Psoas muscle (tissue), 8 donors: ENCODE results near the gene PSG2. TPM values are rescaled to one million over a fixed set of nuclear protein-coding genes. Genes with fewer than 3 reads are reported as not detected.
"Not testable (repeated sequence)": the region's sequence is repeated elsewhere in the genome, so short reads cannot be mapped to it uniquely, and the experiment has no call there.

ENCODE experiments used
- ATAC-seq, 4 donors: fragments of 200-7000 bp; cut with Tn5 transposase; one replicate each; pipeline ENCODE4 v1.9.1; 2020; ENCODE audit warnings: moderate library complexity in 3 of 4, mild to moderate bottlenecking in 2 of 4
- DNase-seq, 2 donors: peaks; one replicate each; pipeline ENCODE4 v3.0.0-alpha.2; 2020
- H3K27ac ChIP-seq: fragments of 200-600 bp; one replicate; pipeline ENCODE4 v1.8.0; 2022
- H3K27me3 ChIP-seq, 3 donors: fragments of 200-600 bp in 1 of 3; one replicate each; pipeline versions ENCODE4 v1.6.1 to v1.8.0; 2013 to 2022; ENCODE audit warnings: low read length in 2 of 3, mild to moderate bottlenecking in 2 of 3, moderate library complexity in 1 of 3; ENCODE audit not compliant: insufficient read depth in 3 of 3
- H3K36me3 ChIP-seq, 2 donors: fragments of 200-600 bp in 1 of 2; one replicate each; pipeline versions ENCODE4 v1.6.1 to v1.8.0; 2013 to 2022; ENCODE audit warnings: low read depth in 1 of 2, mild to moderate bottlenecking in 1 of 2, moderate library complexity in 1 of 2; ENCODE audit not compliant: insufficient read depth in 1 of 2
- H3K4me1 ChIP-seq: fragments of 200-600 bp; one replicate; pipeline ENCODE4 v1.8.0; 2022
- H3K4me3 ChIP-seq: fragments of 200-600 bp; one replicate; pipeline ENCODE4 v1.8.0; 2022; ENCODE audit warnings: mild to moderate bottlenecking
- H3K9me3 ChIP-seq: fragments of 200-600 bp; one replicate; pipeline ENCODE4 v1.8.0; 2022
- CTCF ChIP-seq: fragments of 200-600 bp; IDR thresholded peaks from one replicate; pipeline ENCODE4 v1.8.0; 2022; ENCODE audit warnings: antibody characterized with exemption
- WGBS, 3 donors: extraction: QIAGEN DNeasy Blood & Tissue Kit; methylation state at CpG; one replicate each; pipeline versions ENCODE4 v1.1.6 to v1.1.7; 2013; 5-methylcytosine and 5-hydroxymethylcytosine counted together
- intact Hi-C, 2 donors: fragments of 100-400 bp; cut with DNase I; formaldehyde crosslinking; loops; one replicate each; pipeline versions ENCODE4 v1.11.0 to v1.14.2; 2022
- polyA plus RNA-seq, 3 donors: library from polyadenylated mRNA; stranded (reverse); fragments of 200-250 nt; gene quantifications; one replicate each; pipeline ENCODE4 v1.2.3, GENCODE V29; 2013
- total RNA-seq, 4 donors: library from RNA; stranded (reverse); fragmentation: NEBNext Ultra II Directional in 2 of 4; extraction: Animal tissue kit (Norgen Biotek cat#: 25700) in 2 of 4; gene quantifications; one replicate each; pipeline versions ENCODE4 v1.2.1 to v1.2.4, GENCODE V29; 2021 to 2023
- donor health status: healthy with polysubstance abuse.
- donor health status: DM: no; HTN: no; CAD: no; lungs with moderate emphysema.
- donor health status: Bipolar disorder and iron deficiency.
- donor health status: healthy.
- donor health status: DM: yes; HTN: yes; CAD: no.
- donor health status: DM: no; HTN: no; CAD: no.
- donor health status: DM: no; HTN: no; CAD: no.
- donor health status: DM: yes; HTN: yes; CAD: no.

PSG2 gene
- total and polyA plus RNA-seq, 7 donors = not detected

DNA sequence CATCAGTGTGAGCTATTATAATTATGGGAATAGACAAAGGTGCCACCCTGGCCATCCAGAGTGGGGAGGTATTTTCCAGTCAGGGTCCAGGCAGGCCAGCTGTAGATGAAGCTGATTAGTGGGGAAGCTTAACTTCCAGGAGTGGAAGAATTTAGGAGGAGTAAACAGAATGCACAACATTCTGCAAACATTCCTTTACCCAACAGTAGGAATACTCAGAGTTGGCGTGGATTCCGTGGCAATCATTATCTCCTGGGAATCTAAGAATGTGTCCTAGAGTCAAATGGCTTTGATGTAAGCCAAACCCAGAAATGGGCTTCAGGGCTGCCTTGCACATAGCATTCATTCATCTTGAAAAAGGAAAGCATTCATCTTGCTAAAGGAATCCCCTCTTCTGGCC is 23.0 kb downstream of the PSG2 start:
- H3K27me3 ChIP-seq, DNase-seq, H3K4me3 ChIP-seq, H3K27ac ChIP-seq, intact Hi-C loops, H3K36me3 ChIP-seq, H3K9me3 ChIP-seq, ATAC-seq, H3K4me1 ChIP-seq: not testable (repeated sequence)
- WGBS, 3 donors = 52 to 67% (median 65%) methylated on average over 2 of the region's 2 CpGs

GRCh38 chr19:43058440-43058839 is 24.1 kb downstream of the PSG2 start:
- DNase-seq, H3K4me3 ChIP-seq, H3K27me3 ChIP-seq, ATAC-seq, intact Hi-C loops, H3K27ac ChIP-seq, H3K36me3 ChIP-seq, H3K9me3 ChIP-seq, H3K4me1 ChIP-seq: not testable (repeated sequence)
- WGBS, 3 donors = 35 to 47% (median 42%) methylated on average over 2 of the region's 2 CpGs

DNA sequence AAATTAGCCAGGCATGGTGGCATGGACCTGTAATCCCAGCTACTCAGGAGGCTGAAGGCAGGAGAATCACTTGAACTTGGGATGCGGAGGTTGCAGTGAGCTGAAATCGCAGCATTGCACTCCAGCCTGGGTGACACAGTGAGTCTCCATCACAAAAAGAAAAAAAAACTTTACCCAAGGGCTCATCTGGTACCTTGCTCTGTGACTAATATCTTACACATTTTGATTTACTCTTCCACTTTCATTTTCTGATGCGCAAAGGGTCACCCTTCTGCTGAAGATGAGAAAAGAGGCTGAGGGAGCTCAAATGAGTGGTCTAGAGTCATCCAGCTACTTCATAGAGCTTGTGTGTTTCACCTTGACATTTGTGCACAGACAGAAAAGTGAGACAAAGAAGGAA is 34.5 kb downstream of the PSG2 start:
- DNase-seq, H3K36me3 ChIP-seq, H3K27ac ChIP-seq, H3K9me3 ChIP-seq, H3K4me1 ChIP-seq, ATAC-seq, intact Hi-C loops, H3K4me3 ChIP-seq, H3K27me3 ChIP-seq: not testable (repeated sequence)
- 67 to 95% (median 71%) methylated on average over 3 of the region's 3 CpGs for WGBS, 3 donors

DNA sequence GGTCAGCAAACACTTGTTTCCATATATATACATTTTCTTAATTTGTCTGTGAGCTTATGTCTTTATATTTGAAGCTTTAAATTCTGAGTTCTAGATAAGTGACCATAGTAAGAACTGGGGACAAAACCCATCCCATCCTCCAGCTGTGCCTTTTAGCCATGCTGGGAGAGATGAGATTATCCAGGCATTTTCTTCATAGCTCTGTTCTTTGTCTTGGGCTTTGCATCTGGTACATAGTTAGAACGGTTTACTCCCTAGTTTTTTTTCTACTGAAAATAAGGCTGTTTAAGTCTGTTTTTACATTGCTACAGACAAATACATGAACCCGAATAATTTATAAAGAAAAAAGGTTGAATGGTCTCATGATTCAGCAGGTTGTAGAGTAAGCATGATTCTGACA is 35.9 kb downstream of the PSG2 start:
- DNase-seq, intact Hi-C loops, ATAC-seq, H3K27ac ChIP-seq, H3K36me3 ChIP-seq, H3K4me3 ChIP-seq, H3K27me3 ChIP-seq, H3K9me3 ChIP-seq, H3K4me1 ChIP-seq: not testable (repeated sequence)
- 48 to 66% (median 65%) methylated on average over 2 of the region's 2 CpGs for WGBS, 3 donors

DNA sequence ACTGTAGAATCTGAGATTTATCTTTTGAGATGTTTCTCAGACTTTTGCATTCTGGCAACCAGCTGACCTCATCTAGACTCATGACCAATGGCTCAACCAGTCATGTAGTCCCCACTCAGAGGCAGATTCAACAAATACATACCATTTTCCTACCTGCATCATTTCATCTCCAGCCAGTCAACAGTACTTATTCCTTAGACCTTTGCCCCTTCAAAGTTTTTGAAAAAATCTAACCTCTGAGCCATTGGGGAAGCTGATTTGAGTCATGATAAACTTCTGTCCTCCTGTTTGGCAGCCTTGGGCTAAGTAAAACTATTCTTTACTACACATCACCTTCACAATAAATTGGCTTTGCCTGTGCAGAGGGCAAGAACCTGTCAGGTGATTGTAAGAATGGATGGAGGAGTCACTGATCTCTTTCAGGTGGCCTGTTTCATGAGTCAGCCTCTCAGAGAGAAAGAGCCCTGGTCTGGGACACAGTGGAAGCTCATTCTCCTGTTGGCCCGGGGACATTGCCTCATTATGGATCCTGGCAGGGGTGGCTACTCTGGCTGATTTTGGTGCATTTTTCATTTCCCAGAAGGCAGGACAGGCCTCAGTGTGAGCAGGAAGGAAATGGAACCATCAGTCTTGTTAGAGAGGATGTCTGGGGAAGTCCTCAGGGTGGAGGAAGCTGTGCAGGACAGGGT is 38.9 kb downstream of the PSG2 start:
- H3K4me3 ChIP-seq, ATAC-seq, H3K4me1 ChIP-seq, H3K27me3 ChIP-seq, H3K36me3 ChIP-seq, intact Hi-C loops, DNase-seq, H3K27ac ChIP-seq, H3K9me3 ChIP-seq: not testable (repeated sequence)
- 45 to 60% (median 50%) methylated on average over 1 of the region's 1 CpG for WGBS, 3 donors

- H3K36me3 ChIP-seq, ATAC-seq, H3K4me1 ChIP-seq, H3K27ac ChIP-seq, DNase-seq, intact Hi-C loops, H3K9me3 ChIP-seq, H3K27me3 ChIP-seq, H3K4me3 ChIP-seq: not testable (repeated sequence)
- WGBS, 3 donors = 42 to 55% (median 50%) methylated on average over 2 of the region's 2 CpGs
Observed at GRCh38 chr19:43031645-43032044, 50.9 kb downstream of the PSG2 start.

DNA sequence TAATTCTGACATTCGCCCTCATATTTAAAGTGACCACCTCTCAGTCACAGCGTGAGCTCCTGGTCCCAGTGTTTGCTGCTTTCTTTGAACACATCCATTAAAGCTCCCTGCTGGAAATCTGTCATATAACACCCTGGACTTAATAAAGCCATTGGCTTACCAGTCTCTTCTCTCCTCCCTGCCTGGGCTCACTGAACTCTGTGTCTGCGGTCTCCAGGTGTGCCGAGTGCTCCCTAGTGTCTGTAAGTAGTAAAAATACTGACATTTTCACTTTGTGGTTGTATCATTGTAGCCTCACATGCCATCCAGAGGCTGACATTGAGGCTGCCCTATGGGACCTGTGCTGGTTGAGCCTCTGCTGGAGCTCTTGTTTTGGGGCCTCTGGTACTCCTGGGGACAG is 53.6 kb downstream of the PSG2 start:
- ATAC-seq = no peak
- intact Hi-C loops = no loop called here
- no peak overlapping the region for H3K27ac ChIP-seq

GRCh38 chr19:43027985-43028384 is 54.5 kb downstream of the PSG2 start:
- 56 to 61% (median 59%) methylated on average over 8 to 10 of the region's 10 CpGs for WGBS, 3 donors
- H3K27me3 ChIP-seq, DNase-seq, ATAC-seq, H3K4me3 ChIP-seq, H3K4me1 ChIP-seq, H3K27ac ChIP-seq, H3K9me3 ChIP-seq, H3K36me3 ChIP-seq, intact Hi-C loops: not testable (repeated sequence)

More for the DNA sequence above, 53.6 kb downstream of the PSG2 start:
- Histone ChIP-seq H3K27me3 (no peaks in the 10 kb centered on the region), H3K4me3 (no peak overlapping the region), H3K4me1 (no peaks in the 10 kb centered on the region), H3K9me3 (no peaks in the 10 kb centered on the region), H3K36me3 (no peaks in the 10 kb centered on the region)
- TF ChIP-seq CTCF = no peak
- no peak for DNase-seq
- 77 to 81% (median 80%) methylated on average over 4 of the region's 4 CpGs for WGBS, 3 donors

DNA sequence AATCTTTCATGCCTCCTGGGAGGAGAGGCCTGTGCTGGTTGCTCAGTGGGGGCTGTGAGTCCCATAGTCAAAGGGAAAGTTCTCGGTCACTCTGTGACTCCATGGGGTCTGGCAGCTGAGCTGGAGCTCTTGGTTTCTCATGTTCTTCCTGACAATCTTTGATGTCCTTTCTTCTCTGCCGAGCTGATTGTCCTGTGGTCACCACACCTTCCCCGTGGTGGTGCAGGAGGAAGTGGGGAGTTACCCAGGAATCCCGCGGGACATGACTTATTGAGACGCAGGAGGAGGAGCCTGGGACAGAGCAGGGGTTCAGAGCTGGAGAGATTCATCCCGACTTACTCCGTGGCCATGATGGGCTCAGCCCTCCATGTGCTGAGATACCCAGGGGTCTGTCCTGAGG is 55.4 kb downstream of the PSG2 start:
- WGBS, 3 donors = 76 to 82% (median 81%) methylated on average over 8 of the region's 8 CpGs
- H3K4me1 ChIP-seq, H3K4me3 ChIP-seq, H3K9me3 ChIP-seq, H3K36me3 ChIP-seq, H3K27me3 ChIP-seq, H3K27ac ChIP-seq, DNase-seq, intact Hi-C loops, ATAC-seq: not testable (repeated sequence)

GRCh38 chr19:43026369-43026768 is 56.1 kb downstream of the PSG2 start, which contains the start of gene PSG11:
Gene PSG11 (minus strand): TSS chr19:43026469. CDS start chr19:43026372, 97 bp downstream.
- H3K4me1 ChIP-seq, H3K4me3 ChIP-seq, intact Hi-C loops, H3K9me3 ChIP-seq, DNase-seq, H3K27me3 ChIP-seq, ATAC-seq, H3K36me3 ChIP-seq, H3K27ac ChIP-seq: not testable (repeated sequence)
- WGBS, 3 donors = 68 to 70% (median 70%) methylated on average over 5 to 6 of the region's 6 CpGs

GRCh38 chr19:43022098-43022497 is 60.4 kb downstream of the PSG2 start:
- not testable (repeated sequence) for H3K4me3 ChIP-seq, ATAC-seq

More at GRCh38 chr19:43022098-43022497, 60.4 kb downstream of the PSG2 start:
- H3K36me3 ChIP-seq, DNase-seq, H3K27me3 ChIP-seq, intact Hi-C loops, H3K4me1 ChIP-seq, H3K27ac ChIP-seq, H3K9me3 ChIP-seq: not testable (repeated sequence)
- WGBS, 3 donors = 64 to 73% (median 69%) methylated on average over 4 of the region's 4 CpGs
